GM19463 (cell line): Measurements from ENCODE around the gene TIPIN.
"Not testable (repeated sequence)": the region's sequence is repeated elsewhere in the genome, so short reads cannot be mapped to it uniquely, and the experiment has no call there.

ENCODE experiments used
- ATAC-seq: cut with Tn5 transposase; IDR thresholded peaks from one replicate; pipeline ENCODE4 v1.9.1; 2021; ENCODE audit warnings: mild to moderate bottlenecking, moderate library complexity; ENCODE audit not compliant: unreplicated experiment

The TIPIN gene

GRCh38 chr15:66304425-66304824 is 52.1 kb downstream of the TIPIN start:
- not testable (repeated sequence) for ATAC-seq

GRCh38 chr15:66302489-66303278 is 53.8 kb downstream of the TIPIN start:
- ATAC-seq = no peak

- no peak for ATAC-seq
These were observed 57.7 kb downstream of the TIPIN start for GRCh38 chr15:66298803-66299251.

GRCh38 chr15:66296186-66296585 is 60.3 kb downstream of the TIPIN start:
- no peak for ATAC-seq

- no peak for ATAC-seq
These were observed 61.6 kb downstream of the TIPIN start for GRCh38 chr15:66294932-66295235.

GRCh38 chr15:66294157-66294931 is 62.1 kb downstream of the TIPIN start:
- ATAC-seq = no peak

- peak; percentile 76 for ATAC-seq
These were observed 62.9 kb downstream of the TIPIN start, which contains the start of gene DIS3L for GRCh38 chr15:66293419-66294156. DIS3L (plus strand) TSS chr15:66293568; CDS start chr15:66293597, 29 bp downstream.

- ATAC-seq = no peak
These were observed 63.7 kb downstream of the TIPIN start for GRCh38 chr15:66292571-66293418.

GRCh38 chr15:66291816-66292570 is 64.5 kb downstream of the TIPIN start:
- no peak for ATAC-seq

GRCh38 chr15:66290518-66290917 is 66.0 kb downstream of the TIPIN start:
- no peak for ATAC-seq

GRCh38 chr15:66290007-66290406 is 66.5 kb downstream of the TIPIN start:
- ATAC-seq = no peak

- ATAC-seq = no peak
These were observed 67.8 kb downstream of the TIPIN start for GRCh38 chr15:66288551-66289185.

GRCh38 chr15:66288093-66288492 is 68.4 kb downstream of the TIPIN start:
- no peak for ATAC-seq

GRCh38 chr15:66287461-66288057 is 68.9 kb downstream of the TIPIN start:
- no peak for ATAC-seq
